GM19328 (cell line): ENCODE data around the gene MRPL2.
"Not testable (repeated sequence)": the region's sequence is repeated elsewhere in the genome, so short reads cannot be mapped to it uniquely, and the experiment has no call there.

Source experiments
- ATAC-seq: cut with Tn5 transposase; IDR thresholded peaks from one replicate; pipeline ENCODE4 v1.9.1; 2021; ENCODE audit warnings: mild to moderate bottlenecking, moderate library complexity; ENCODE audit not compliant: unreplicated experiment

Gene MRPL2

DNA sequence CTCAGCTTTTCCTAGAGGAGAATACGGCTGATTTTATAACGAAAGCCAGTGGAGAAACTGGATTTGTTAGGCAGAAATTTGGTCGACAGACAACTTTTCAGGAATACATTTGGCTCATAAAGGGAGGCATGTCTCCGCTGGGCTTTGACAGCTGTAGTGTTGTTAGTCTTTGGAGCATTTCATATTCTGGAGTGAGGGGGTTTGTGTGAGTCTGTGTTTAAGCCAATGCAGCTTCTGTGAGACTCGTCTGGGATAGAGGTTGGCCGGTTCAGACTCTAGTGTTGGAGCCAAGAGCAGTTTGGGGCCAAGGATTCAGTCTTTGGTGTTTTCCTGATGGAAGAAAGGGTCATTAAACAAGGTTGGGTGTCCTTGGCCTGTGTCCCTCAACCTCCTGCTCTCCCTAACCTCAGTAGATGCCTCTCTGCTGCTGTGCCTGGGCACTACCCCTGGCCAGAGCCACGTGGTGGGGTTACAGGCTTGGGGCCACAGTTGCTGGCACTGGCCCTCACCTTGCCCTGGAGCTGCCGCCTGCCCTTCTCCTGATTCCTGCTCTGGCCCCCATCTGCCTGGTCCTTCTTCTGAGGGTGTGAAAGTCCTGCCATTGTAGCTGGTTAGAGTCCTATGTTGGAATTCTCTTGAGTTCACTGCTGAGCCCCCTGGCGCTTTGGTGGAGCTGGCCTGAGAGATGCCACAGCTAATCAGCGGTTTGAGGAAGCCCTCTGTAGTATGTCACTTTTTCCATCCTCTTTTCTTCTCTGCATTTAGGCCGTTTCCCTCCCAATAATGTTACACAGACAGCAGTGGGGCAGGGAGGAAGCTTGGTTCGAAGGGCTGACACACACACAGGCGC is 23.8 kb upstream of the MRPL2 start:
- ATAC-seq = no peak

DNA sequence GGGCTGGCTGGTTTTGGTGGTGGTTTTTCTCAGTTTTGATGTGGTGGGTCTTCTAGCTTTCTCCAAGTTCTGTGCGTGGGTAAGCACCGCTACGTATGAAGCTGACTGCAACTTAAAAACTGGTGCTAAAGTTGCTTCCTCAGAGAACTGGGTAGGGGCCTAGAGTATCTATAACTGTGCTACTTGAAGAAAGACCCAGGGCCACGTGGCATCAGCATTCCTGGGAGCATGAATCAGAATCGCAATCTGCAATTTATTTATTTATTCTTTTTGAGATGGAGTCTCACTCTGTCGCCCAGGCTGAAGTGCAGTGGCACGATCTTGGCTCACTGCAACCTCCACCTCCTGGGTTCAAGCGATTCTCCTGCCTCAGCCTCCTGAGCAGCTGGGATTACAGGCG is 22.7 kb upstream of the MRPL2 start:
- not testable (repeated sequence) for ATAC-seq

DNA sequence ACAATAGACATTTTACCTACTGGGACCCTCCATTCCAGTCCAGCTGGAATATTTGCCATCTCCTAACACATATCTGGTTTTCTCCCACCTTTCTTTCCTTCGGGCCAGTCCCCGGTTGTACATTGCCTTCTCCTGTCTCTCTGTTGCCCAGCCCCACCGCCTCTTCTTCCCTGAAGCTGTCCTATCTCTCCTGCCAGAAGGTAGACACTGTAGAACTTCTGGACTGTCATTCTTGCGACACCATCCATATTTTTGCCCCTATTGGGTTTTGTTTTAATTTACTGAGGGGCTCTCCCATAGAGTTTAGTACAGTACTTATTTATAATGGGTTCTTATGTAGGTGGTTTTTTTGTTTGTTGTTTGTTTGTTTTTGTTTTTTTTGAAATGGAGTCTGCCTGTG is 21.8 kb upstream of the MRPL2 start:
- no peak for ATAC-seq

DNA sequence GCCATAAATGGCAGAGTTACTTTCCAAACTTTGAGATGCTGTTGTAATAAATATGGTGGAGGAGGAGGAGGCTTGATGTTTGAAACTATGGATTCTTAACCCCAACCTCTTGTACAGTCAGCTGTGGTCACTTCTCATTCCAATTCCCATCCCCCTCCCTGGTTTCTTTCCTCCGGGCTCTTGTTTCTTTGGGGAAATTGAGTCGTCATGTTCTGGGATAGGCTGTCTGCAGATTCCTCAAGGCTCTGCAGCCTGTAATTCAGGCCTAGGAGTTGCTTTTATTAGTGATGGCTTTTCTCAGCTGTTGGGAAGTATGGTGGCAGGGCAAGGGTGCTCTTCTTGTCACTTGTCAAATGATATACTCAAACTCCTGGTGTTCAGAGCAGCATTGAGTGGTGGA is 19.5 kb upstream of the MRPL2 start:
- no peak for ATAC-seq

DNA sequence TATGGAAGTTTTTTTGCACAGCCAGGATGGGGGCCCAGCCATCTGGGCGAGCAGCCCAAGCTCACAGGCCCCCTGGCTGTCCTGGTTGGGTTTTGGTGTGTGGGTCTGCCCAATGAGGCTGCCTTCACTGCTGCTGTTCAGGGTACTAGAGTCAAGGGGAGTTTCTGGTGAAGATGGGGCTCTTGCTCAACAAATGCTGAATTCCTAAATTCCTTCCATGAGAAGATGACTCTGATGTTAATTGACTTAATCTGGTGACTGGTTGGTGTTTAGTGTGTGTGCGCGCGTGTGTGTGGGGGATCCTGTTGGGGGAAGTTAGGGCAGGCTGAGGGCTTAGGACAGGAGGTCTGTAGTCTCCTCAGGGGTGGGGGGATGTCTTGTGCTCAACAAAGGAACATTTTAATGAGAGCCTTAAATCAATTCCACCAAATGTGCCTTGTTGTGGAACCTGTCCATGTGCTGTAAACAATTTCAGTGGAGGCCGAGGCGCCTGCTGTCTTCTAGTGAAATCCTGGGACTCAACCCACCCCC is 18.8 kb upstream of the MRPL2 start:
- ATAC-seq = no peak

DNA sequence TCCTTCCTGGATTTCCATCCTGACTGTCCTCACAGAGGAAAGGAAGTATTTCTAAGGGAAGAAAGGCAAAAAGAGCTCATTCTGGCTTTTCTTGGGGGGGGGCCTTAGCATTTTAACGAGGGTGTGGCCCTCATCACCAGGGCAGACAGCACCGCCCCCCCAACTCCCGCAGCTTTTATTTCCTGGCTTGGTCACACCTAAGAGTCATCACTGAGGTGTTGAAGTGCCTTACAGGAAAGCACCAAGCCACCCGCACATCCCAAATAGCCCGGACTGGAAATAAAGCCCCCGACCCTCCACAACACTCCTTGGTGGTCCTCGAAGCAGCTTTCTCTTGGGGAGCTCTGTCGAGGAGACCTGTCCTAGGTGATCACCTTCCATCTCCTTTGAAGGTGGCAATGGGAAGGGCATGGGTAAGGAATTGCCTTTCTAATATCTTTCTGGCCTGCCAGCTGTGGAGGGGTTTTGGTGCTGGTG is 18.1 kb upstream of the MRPL2 start:
- no peak for ATAC-seq

DNA sequence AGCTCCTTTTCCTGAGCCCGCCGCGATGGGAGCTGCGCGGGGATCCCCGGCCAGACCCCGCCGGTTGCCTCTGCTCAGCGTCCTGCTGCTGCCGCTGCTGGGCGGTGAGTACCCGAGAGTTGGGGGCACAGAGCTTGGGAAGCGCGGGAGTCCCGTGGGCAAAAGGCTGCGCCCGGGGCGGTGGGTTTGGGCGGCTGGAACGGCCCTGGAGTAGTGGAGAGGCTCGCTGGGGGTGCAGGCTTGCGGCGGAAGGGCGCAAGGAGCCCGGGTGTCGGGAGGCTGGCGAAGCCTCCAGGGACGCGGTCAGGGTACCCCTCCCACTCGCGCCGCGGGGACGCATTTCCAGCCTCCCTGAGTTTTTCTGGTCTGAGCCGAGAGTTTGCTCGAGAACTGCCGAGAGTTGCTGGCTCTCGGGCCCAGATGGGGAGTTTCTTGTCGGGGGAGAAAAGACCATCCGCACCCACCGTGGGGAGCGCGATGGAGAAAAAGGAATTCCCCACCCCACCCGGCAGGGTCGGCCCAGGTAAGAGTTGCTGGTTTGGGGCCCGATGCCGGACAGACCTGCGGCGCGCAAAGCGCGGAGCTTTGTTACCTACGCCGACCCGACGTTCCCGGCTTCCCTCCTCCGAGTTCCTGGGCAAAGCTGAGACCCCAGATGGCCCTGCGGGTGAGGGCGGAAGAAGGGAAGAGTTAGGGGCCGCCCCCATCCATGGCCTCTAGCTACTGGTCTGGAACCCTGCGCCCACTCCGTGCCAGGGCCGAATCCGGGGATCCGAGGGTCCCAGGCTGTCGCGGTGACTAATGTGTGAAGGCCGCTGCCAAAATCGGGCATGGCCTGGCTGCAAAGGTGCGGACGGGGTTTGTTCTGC is 17.5 kb upstream of the MRPL2 start:
- no peak for ATAC-seq

DNA sequence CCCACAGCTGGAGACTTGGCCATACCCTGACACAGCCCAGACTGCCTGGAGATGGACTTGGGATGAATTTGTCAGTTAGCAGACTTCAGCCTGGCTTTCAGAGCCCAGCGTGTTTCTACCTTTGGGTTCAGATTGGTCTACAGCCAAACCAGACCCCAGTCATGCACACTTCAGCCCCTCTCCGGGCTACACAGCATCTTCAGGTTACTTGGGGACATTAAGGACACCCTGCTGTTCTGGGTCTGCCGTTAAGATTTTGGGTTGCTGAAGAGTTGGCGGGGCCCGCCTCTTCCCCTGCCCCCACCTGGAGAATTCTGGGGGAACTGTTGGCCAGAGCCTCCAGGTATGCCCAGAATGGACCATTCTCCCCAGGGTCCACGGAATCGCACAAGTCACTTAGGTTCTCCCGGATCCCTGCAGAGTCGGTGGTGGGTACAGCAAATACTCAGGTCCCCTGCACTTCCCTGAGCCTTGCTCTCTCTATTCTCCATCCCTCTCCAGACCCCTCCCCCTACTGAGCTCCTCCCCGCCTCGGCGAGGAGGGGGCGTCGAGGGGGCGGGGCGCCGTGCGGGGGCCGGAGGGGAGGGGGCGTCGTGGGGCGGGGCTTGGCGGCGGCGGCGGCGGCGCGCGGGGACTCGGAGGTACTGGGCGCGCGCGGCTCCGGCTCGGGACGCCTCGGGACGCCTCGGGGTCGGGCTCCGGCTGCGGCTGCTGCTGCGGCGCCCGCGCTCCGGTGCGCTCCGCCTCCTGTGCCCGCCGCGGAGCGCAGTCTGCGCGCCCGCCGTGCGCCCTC is 16.6 kb upstream of the MRPL2 start, which contains the start of gene PTK7:
Gene PTK7, plus strand, starts transcription at position 645 of the 794 bp plus-strand sequence. CDS start 175 bp downstream, outside the sequence.
- ATAC-seq = no peak

DNA sequence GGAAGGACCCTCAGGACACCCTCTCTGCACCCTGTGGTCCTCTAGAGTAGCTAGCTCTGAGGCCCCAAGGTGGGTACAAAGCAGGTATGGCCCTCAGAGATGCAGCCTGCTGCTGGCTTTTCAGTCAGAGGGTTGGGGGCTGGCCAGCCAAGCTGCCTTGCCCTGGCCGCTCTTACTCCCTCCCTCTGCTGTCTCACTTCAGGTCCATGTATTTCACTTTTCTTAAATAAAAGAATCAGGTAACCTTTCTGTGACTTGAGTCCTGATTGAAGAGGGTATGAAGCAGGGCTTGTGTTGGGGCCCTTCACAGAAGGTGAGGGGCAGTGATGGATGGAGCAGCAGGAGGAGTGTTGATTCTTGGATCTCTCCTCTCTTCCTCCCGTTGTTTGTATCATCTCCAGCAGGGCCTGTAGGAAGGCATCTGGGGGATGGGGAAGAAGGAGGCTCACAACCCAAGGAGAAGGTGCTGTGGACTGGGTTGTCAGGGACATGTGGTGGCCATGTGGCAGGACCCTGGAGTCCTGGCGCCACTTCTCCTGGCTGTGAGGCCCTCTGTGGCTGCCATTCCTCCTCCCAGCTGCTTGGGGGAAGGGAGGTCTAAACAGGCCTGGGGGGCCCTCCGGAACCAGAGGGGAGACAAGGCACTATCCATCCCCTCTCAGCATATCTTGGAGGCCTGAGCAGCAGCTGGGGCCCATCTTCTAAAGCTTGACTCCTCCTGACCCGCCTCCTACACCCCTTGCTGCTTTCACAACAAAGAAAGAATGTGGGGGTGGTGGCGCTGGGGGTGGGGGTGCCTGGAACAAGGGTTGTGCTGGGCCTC is 15.8 kb upstream of the MRPL2 start:
- no peak for ATAC-seq

DNA sequence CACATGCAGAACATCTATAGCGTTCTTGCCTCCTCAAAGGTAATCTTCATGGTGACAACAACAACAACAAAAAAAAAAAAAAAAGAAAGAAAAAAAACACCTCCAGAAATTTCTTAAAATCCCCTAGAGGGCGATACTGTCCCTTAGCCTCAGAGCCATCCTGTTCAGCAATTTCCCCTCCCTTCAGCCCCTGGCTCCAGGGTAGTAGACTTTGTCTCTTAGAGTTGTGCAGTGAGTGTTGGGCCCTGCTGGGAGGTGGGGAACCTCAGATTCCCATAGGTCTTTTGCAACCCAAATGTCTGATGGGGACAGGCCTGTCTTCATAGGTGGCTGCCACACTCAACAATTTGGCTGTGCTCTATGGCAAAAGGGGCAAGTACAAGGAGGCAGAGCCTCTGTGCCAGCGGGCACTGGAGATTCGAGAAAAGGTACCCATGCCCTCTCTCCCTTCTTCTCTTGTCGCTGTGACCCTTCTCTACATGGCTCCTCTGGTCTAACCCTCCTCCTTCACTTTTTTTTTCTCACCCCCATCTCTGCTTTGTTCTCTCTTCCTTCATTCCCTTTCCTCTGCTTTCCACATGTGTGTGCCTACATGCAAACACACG is 10.9 kb upstream of the MRPL2 start:
- ATAC-seq = no peak

DNA sequence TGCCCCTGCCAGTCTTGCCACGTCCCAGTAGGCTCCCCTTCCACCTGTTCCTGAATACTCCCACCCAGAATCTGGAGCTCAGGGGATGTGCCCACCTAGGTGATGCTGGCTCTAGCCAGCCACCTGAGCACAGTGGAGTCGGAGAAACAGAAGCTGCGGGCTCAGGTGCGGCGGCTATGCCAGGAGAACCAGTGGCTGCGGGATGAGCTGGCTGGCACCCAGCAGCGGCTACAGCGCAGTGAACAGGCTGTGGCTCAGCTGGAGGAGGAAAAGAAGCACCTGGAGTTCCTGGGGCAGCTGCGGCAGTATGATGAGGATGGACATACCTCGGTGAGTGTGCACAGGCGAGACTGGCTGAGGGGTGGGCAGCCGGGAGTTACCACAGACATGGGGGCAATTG is 3.6 kb upstream of the MRPL2 start:
- ATAC-seq = no peak

DNA sequence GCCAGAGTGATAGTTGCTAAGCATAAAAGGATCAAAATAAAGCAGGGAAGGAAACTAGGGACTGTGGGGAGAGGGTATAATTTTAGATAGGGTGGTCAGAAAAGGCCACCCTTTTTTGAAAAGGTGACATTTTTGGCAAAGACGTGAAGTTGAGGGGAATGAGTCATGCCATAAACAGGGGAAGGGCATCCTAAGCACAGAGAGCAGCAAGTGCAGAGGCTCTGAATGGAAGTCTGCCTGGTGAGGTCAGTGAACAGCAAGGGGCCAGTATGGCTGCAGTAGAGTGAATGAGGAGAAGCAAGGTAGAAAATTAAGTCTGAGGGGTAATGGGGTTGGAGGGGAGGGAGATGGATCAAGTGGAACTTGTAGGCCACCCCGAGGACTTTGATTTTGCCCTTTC is 2.6 kb upstream of the MRPL2 start:
- ATAC-seq = no peak

DNA sequence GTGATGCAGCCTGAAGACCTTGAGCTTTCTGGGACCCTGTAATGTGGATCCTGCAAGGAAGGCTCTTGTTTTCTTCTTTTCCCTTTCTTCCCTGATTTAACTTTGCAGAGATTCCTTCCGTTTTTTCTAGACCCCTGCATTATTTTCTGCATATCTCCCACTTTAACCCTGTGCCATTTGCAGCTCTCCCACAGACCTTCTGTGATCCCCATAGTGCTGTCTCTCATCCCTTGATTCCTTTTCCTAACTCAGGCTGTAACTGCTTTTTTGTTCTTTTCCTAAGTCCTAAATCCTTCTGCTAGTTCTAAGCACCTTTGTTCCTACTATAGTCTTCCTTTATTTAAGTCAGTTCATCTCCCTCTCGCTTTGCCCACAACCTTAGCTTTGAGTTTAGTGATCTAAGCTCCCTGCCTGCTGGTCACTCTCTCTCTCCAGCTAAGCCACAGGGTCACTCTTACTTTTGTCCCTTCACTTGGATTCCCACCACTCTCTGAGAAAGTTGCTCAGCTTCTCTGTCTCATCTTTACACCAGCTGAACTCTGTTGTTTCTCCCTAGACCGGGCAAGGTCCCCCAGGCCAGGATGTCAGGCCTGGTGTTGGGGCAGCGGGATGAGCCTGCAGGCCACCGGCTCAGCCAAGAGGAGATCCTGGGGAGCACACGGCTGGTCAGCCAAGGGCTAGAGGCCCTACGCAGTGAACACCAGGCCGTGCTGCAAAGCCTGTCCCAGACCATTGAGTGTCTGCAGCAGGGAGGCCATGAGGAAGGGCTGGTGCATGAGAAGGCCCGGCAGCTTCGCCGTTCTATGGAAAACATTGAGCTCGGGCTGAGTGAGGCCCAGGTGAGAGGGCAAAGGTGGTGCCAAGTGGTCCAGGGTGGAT is 1.8 kb upstream of the MRPL2 start:
- ATAC-seq = no peak

DNA sequence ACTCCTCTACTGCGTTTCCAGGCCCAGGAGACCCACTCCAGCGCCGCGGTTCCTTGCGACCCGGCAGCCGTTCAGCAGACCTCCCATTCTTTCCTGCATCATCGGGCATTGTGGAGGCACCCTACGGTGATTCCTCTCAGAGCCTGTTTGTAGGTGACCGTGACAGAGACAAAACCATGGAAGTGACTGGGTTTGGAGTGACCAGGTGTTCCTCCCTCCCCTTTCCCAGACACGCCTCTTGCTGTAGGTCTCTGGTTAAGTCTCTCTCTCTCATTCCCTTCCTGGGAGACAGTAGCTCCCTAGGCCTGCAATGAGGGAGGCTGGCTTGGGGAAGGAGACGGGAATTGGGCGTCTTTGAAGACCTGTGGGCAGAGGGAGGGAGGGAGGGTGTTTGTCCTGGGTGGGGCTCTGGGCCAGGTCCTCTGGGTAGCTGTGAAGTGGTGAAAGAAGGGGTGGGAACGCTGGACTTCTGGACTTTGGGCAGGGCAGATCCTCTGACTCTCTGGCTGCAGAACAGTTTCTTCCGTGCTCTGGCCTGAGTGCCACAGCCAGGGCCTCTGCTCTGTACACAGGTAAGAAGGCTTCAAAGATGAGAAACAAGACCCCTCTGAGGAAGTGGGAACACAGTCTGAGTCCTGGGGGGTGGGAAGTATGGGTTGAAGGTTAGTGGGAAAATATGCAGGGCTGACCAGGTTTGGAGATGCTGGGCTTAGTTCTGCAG is 960 bp upstream of the MRPL2 start:
- ATAC-seq = no peak

DNA sequence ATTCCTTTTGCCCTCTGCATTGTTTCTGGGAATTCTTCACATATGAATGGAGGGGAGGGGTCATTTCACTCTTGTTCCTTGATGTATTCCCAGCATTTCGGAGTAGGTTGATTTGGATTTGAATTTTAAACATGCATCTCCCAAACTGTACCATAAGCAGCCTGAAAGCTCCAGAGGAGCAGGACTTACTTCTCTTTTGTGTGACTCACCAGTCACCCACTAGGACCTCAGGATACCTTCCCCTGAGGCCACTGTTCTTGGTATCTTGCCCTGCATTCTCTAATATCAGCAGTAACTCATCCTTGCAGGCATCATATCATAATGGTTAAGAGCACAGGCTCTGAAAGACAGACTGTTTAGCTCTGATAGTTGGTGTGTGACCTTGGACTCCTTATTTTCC is 703 bp downstream of the MRPL2 start:
- no peak for ATAC-seq

DNA sequence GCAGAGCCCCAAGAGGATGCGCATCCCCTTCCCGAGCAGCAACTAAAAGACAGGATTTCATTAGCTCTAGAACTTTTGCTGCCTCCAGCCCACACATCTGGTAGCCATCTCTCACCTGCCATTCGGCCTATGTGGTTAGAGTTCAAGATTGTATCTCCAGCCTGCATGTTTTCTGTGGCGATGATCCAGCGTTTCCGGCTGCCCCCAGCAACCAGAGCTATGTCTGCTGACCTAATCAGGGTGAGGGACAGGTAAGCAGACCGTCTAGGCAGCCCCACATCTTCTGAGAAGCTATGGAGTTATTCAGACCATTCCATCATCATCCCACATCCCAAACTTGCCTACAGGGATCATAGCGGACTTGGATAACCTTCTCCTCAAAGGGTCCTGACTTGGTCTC is 3.3 kb downstream of the MRPL2 start:
- ATAC-seq = no peak

DNA sequence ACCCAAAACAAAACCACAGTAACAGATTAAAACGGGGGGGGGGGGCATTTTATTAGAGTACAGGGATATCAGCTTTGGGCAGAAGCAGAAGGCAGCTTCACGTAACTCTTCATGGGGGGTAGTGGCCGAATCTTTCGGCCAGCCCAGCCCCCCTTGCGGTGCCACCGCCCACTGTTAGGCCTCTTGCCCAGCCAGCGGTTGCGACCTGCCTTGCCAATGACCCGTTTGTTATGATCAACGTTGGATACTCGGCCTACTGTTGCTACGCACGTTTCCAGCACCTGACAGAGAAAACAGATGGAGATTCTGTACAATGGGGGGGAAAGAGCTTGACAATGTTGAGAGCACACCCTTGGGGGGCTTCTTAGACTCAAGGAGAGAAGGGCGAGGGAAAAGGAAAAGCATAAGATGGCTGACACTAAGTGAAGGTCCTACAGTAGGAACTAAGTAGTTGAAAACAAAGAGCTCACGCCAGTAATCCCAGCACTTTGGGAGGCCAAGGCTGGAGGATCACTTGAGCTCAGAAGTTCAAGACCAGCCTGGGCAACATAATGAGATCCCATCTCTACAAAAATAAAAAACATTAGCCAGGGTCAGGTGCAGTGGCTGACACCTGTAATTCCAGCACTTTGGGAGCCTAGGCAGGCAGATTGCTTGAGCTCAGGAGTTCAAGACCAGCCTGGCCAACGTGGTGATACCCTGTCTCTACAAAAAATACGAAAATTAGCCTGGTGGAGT is 4.9 kb downstream of the MRPL2 start:
- no peak for ATAC-seq
